A673 (cell line): ENCODE measurements around the gene PAQR5. TPM values are rescaled to one million over a fixed set of nuclear protein-coding genes. Genes with fewer than 3 reads are reported as not detected.

Experiments
- BruUV-seq: library from RNA; stranded (reverse); fragments of 400-500 nt; replicated peaks from 2 replicates; lab custom pipeline; 2021; lab: Mats Ljungman, UMichigan
- CTCF ChIA-PET: fragments of 300-600 bp; sonication (Branson Sonifier 250); formaldehyde crosslinking; loops from one replicate; lab custom pipeline; 2022; ENCODE audit warnings: antibody characterized with exemption; lab: Charles Lee
- POLR2A ChIA-PET: fragments of 300-600 bp; sonication (Branson Sonifier 250); formaldehyde crosslinking; loops from one replicate; lab custom pipeline; 2022; ENCODE audit warnings: antibody characterized with exemption; ENCODE audit not compliant: low non-redundant PET; lab: Charles Lee
- DNase-seq: peaks from one replicate; pipeline ENCODE4 v3.0.0-alpha.2; 2015; ENCODE audit warnings: low spot score
- H3K27ac ChIP-seq: fragments of 200-600 bp; sonication (generic); 2 replicates; pipeline ENCODE4 v1.5.1; 2016; ENCODE audit warnings: mixed run types, low read depth, mild to moderate bottlenecking, mixed read lengths, antibody characterized with exemption, low read length; ENCODE audit not compliant: poor library complexity, severe bottlenecking
- H3K27me3 ChIP-seq: fragments of 200-600 bp; sonication (generic); replicated peaks from 2 replicates; pipeline ENCODE4 v1.6.1; 2017; ENCODE audit warnings: mixed run types, low read depth, mild to moderate bottlenecking, mixed read lengths, antibody characterized with exemption, low read length; ENCODE audit not compliant: insufficient read depth, poor library complexity
- H3K36me3 ChIP-seq: fragments of 200-600 bp; sonication (generic); 2 replicates; pipeline ENCODE4 v1.6.1; 2016; ENCODE audit warnings: mixed run types, mild to moderate bottlenecking, mixed read lengths, antibody characterized with exemption, low read length; ENCODE audit not compliant: insufficient read depth, poor library complexity, severe bottlenecking
- H3K4me1 ChIP-seq: fragments of 200-600 bp; sonication (generic); 2 replicates; pipeline ENCODE4 v1.6.1; 2017; ENCODE audit warnings: mixed run types, mild to moderate bottlenecking, mixed read lengths, antibody characterized with exemption, low read length; ENCODE audit not compliant: insufficient read depth, poor library complexity, severe bottlenecking
- H3K4me3 ChIP-seq: fragments of 200-600 bp; sonication (generic); 2 replicates; pipeline ENCODE4 v1.5.1; 2016; ENCODE audit warnings: low read depth, mixed run types, mild to moderate bottlenecking, mixed read lengths, low read length; ENCODE audit not compliant: poor library complexity, severe bottlenecking
- H3K9me3 ChIP-seq: fragments of 200-600 bp; sonication (generic); 2 replicates; pipeline ENCODE4 v1.6.1; 2016; ENCODE audit warnings: mixed run types, low read depth, mild to moderate bottlenecking, mixed read lengths, antibody characterized with exemption, low read length; ENCODE audit not compliant: poor library complexity, severe bottlenecking
- CTCF ChIP-seq: fragments of 300-800, 200-600 bp; sonication (generic); conservative IDR thresholded peaks from 2 replicates; pipeline ENCODE4 v1.5.1; 2017; ENCODE audit warnings: low read depth, mild to moderate bottlenecking, antibody characterized with exemption, low read length, moderate library complexity, mixed read lengths
- EZH2 ChIP-seq: fragments of 200-600 bp; sonication (generic); IDR thresholded peaks from 2 replicates; pipeline ENCODE4 v1.6.1; 2017; ENCODE audit warnings: borderline replicate concordance, low read depth, mild to moderate bottlenecking, mixed read lengths, antibody characterized with exemption, low read length; ENCODE audit not compliant: poor library complexity, severe bottlenecking
- intact Hi-C: fragments of 100-400 bp; cut with micrococcal nuclease; formaldehyde crosslinking; loops from one replicate; pipeline ENCODE4 v1.10.0; 2022; ENCODE audit not compliant: unreplicated experiment
- total RNA-seq: library from RNA; stranded (reverse); gene quantifications from 2 replicates; pipeline ENCODE4 v1.2.3, GENCODE V29; 2021

PAQR5 gene
- total RNA-seq, 1 experiment from 2014 or later = 19.1 TPM

- H3K4me1 ChIP-seq = no peaks in the 10 kb centered on the region
- TF ChIP-seq CTCF = no peak
- TF ChIP-seq EZH2 = no peak
- DNase-seq = no peak
- no peaks in the 10 kb centered on the region for H3K27me3 ChIP-seq
- BruUV-seq = no TSS peak
- ChIA-PET POLR2A (no interaction called here), CTCF (no interaction called here)
- intact Hi-C loops = no loop called here
- H3K27ac ChIP-seq = no peak overlapping the region
- H3K9me3 ChIP-seq = no peaks in the 10 kb centered on the region
- H3K4me3 ChIP-seq = no peak overlapping the region
- no peaks in the 10 kb centered on the region for H3K36me3 ChIP-seq
These were observed 68.5 kb downstream of the PAQR5 start for GRCh38 chr15:69367236-69367635.

GRCh38 chr15:69369631-69370030 is 70.9 kb downstream of the PAQR5 start:
- Histone ChIP-seq H3K36me3 (no peaks in the 10 kb centered on the region), H3K4me3 (no peak overlapping the region), H3K4me1 (no peaks in the 10 kb centered on the region), H3K27me3 (no peaks in the 10 kb centered on the region), H3K27ac (no peak overlapping the region), H3K9me3 (no peaks in the 10 kb centered on the region)
- no peak for DNase-seq
- POLR2A ChIA-PET = no interaction called here
- intact Hi-C loops = no loop called here
- no TSS peak for BruUV-seq
- TF ChIP-seq CTCF (no peak), EZH2 (no peak)
- CTCF ChIA-PET = no interaction called here

DNA sequence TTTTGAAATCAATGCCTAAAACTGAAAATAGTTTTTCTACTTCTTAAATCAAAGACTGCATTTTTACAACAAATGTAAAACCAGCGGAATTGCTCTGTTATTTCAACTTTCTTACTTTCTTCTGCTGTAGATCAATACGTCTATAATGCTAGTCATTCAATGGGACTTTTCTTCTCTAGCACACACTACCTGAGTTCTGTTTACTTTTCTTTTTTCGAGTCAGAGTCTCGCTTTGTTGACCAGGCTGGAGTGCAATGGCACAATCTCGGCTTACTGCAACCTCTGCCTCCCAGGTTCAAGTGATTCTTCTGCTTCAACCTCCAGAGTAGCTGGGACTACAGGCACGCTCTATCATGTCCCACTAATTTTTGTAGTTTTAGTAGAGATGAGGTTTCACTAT is 74.7 kb downstream of the PAQR5 start:
- ChIA-PET POLR2A (no interaction called here), CTCF (no interaction called here)
- H3K36me3 ChIP-seq = no peaks in the 10 kb centered on the region
- H3K27ac ChIP-seq = no peak overlapping the region
- H3K4me1 ChIP-seq = no peaks in the 10 kb centered on the region
- H3K4me3 ChIP-seq = no peak overlapping the region
- no peaks in the 10 kb centered on the region for H3K9me3 ChIP-seq
- H3K27me3 ChIP-seq = no peaks in the 10 kb centered on the region
- DNase-seq = no peak
- intact Hi-C loops = no loop called here
- TF ChIP-seq CTCF = no peak
- TF ChIP-seq EZH2 = no peak
- BruUV-seq = no TSS peak
